Neural cell (in vitro differentiated cells): Measurements from ENCODE around the gene LDB3. TPM values are rescaled to one million over a fixed set of nuclear protein-coding genes. Genes with fewer than 3 reads are reported as not detected.

Experiments
- H2AFZ ChIP-seq: fragments of 200-600, 300-800 bp; sonication (generic), shearing (Covaris generic); 2 replicates; pipeline ENCODE4 v1.6.0; 2014; ENCODE audit warnings: low read depth, mild to moderate bottlenecking, antibody characterized with exemption, low read length, moderate library complexity
- H3F3A ChIP-seq: fragments of 200-600 bp; shearing (Covaris generic); 2 replicates; pipeline ENCODE4 v1.6.1; 2016; ENCODE audit warnings: mild to moderate bottlenecking, moderate library complexity, mixed read lengths, antibody characterized with exemption, low read length; ENCODE audit not compliant: insufficient read depth, poor library complexity, severe bottlenecking
- H3K27ac ChIP-seq: fragments of 200-600, 300-800 bp; sonication (generic), shearing (Covaris generic); 2 replicates; pipeline ENCODE4 v1.5.1; 2014; ENCODE audit warnings: mild to moderate bottlenecking, low read length, moderate library complexity
- H3K27me3 ChIP-seq: fragments of 300-800, 200-600 bp; sonication (generic), shearing (Covaris generic); 2 replicates; pipeline ENCODE4 v1.6.0; 2014; ENCODE audit warnings: mild to moderate bottlenecking, low read depth, low read length, moderate library complexity; ENCODE audit not compliant: insufficient read depth
- H3K36me3 ChIP-seq: fragments of 300-800, 200-600 bp; sonication (generic), shearing (Covaris generic); 2 replicates; pipeline ENCODE4 v1.5.1; 2014; ENCODE audit warnings: mild to moderate bottlenecking, antibody characterized with exemption, low read length, moderate library complexity; ENCODE audit not compliant: insufficient read depth
- H3K4me2 ChIP-seq: fragments of 300-800, 200-600 bp; sonication (generic), shearing (Covaris generic); 2 replicates; pipeline ENCODE4 v1.6.0; 2014; ENCODE audit warnings: mild to moderate bottlenecking, low read length
- H3K4me3 ChIP-seq: fragments of 300-800, 200-600 bp; sonication (generic), shearing (Covaris generic); 2 replicates; pipeline ENCODE4 v1.5.1; 2014; ENCODE audit warnings: mild to moderate bottlenecking, low read length, moderate library complexity
- H3K79me2 ChIP-seq: fragments of 200-600 bp; shearing (Covaris generic); replicated peaks from 2 replicates; pipeline ENCODE4 v1.6.0; 2014; ENCODE audit warnings: mild to moderate bottlenecking, low read length, moderate library complexity; ENCODE audit not compliant: insufficient read depth
- H3K9ac ChIP-seq: fragments of 300-800, 200-600 bp; sonication (generic), shearing (Covaris generic); 2 replicates; pipeline ENCODE4 v1.6.1; 2016; ENCODE audit warnings: mild to moderate bottlenecking, low read length, mixed read lengths
- H3K9me2 ChIP-seq: fragments of 200-600 bp; shearing (Covaris generic); 2 replicates; pipeline ENCODE4 v1.6.1; 2016; ENCODE audit warnings: mild to moderate bottlenecking, low read length, mixed read lengths; ENCODE audit not compliant: insufficient read depth
- H3K9me3 ChIP-seq: fragments of 200-600, 300-800 bp; sonication (generic), shearing (Covaris generic); 2 replicates; pipeline ENCODE4 v1.6.1; 2016; ENCODE audit warnings: mild to moderate bottlenecking, mixed run types, low read length, moderate library complexity, mixed read lengths
- H4K20me1 ChIP-seq: fragments of 200-600 bp; shearing (Covaris generic); 2 replicates; pipeline ENCODE4 v1.6.1; 2016; ENCODE audit warnings: mild to moderate bottlenecking, mixed run types; ENCODE audit not compliant: insufficient read depth
- CTCF ChIP-seq: fragments of 450-650 bp; IDR thresholded peaks from 2 replicates; pipeline ENCODE4 v1.5.1; 2014; ENCODE audit warnings: antibody characterized with exemption, mild to moderate bottlenecking, moderate library complexity; ENCODE audit not compliant: poor library complexity, severe bottlenecking
- EP300 ChIP-seq: fragments of 450-650 bp; conservative IDR thresholded peaks from 2 replicates; pipeline ENCODE4 v1.6.1; 2014; ENCODE audit warnings: antibody characterized with exemption, mild to moderate bottlenecking, moderate library complexity; ENCODE audit not compliant: poor library complexity, severe bottlenecking
- EZH2 ChIP-seq: fragments of 200-600, 300-800 bp; shearing (Covaris generic), sonication (generic); IDR thresholded peaks from 2 replicates; pipeline ENCODE4 v1.6.1; 2014; ENCODE audit warnings: antibody characterized with exemption, low read length, borderline replicate concordance, mild to moderate bottlenecking; ENCODE audit not compliant: insufficient read depth, poor library complexity, severe bottlenecking
- MXI1 ChIP-seq: fragments of 450-650 bp; conservative IDR thresholded peaks from 2 replicates; pipeline ENCODE4 v1.6.1; 2014; ENCODE audit warnings: antibody characterized with exemption, mild to moderate bottlenecking; ENCODE audit not compliant: poor library complexity, severe bottlenecking
- POLR2AphosphoS5 ChIP-seq: IDR thresholded peaks from 2 replicates; pipeline ENCODE4 v1.6.1; 2012
- RAD21 ChIP-seq: fragments of 450-650 bp; conservative IDR thresholded peaks from 2 replicates; pipeline ENCODE4 v1.6.1; 2014; ENCODE audit warnings: antibody characterized with exemption, mild to moderate bottlenecking, moderate library complexity
- REST ChIP-seq: IDR thresholded peaks from 2 replicates; pipeline ENCODE4 v1.6.1; 2012; ENCODE audit warnings: borderline replicate concordance
- SMC3 ChIP-seq: fragments of 450-650 bp; conservative IDR thresholded peaks from 2 replicates; pipeline ENCODE4 v1.6.1; 2014; ENCODE audit warnings: antibody characterized with exemption, mild to moderate bottlenecking, moderate library complexity; ENCODE audit not compliant: poor library complexity
- TAF1 ChIP-seq: IDR thresholded peaks from 2 replicates; pipeline ENCODE4 v1.6.1; 2012; ENCODE audit warnings: low read depth
- polyA plus RNA-seq: library from polyadenylated mRNA; depleted of rRNA; stranded (reverse); fragments of >200 nt; gene quantifications from 2 replicates; pipeline ENCODE4 v1.2.3, GENCODE V29; 2014

LDB3 gene
- polyA plus RNA-seq, 1 donor from 2014 or later: 0.12 TPM

- TF ChIP-seq SMC3 (no peak), POLR2AphosphoS5 (no peak), RAD21 (no peak)
These were observed 32.9 kb upstream of the LDB3 start (continued) for GRCh38 chr10:86635402-86635801.

GRCh38 chr10:86636311-86636710 is 32.0 kb upstream of the LDB3 start:
- H3K9me2 ChIP-seq: no peaks in the 10 kb centered on the region
- no peak overlapping the region for H3K27ac ChIP-seq
- H2AFZ ChIP-seq: no peak overlapping the region
- H3K4me3 ChIP-seq: no peak overlapping the region
- H3K36me3 ChIP-seq: no peaks in the 10 kb centered on the region
- no peaks in the 10 kb centered on the region for H4K20me1 ChIP-seq
- H3K79me2 ChIP-seq: no peaks in the 10 kb centered on the region
- TF ChIP-seq REST: no peak
- TF ChIP-seq EZH2: no peak
- TF ChIP-seq RAD21: no peak
- TF ChIP-seq CTCF: no peak
- TF ChIP-seq MXI1: no peak
- TF ChIP-seq POLR2AphosphoS5: no peak
- no peak for TF ChIP-seq TAF1
- no peak for TF ChIP-seq EP300
- no peak for TF ChIP-seq SMC3
- H3K9me3 ChIP-seq: no peaks in the 10 kb centered on the region
- no peaks in the 10 kb centered on the region for H3F3A ChIP-seq
- H3K4me2 ChIP-seq: no peak overlapping the region
- H3K27me3 ChIP-seq: peaks cover 12% of the 10 kb centered on the region
- no peak overlapping the region for H3K9ac ChIP-seq

GRCh38 chr10:86642021-86642420 is 26.3 kb upstream of the LDB3 start:
- H3K9me3 ChIP-seq: no peaks in the 10 kb centered on the region
- TF ChIP-seq MXI1 (no peak), POLR2AphosphoS5 (no peak), CTCF (no peak), EP300 (no peak)
- no peaks in the 10 kb centered on the region for H3K27me3 ChIP-seq
- no peak overlapping the region for H2AFZ ChIP-seq
- no peak overlapping the region for H3K27ac ChIP-seq
- H3K9me2 ChIP-seq: no peaks in the 10 kb centered on the region
- H3K79me2 ChIP-seq: no peaks in the 10 kb centered on the region
- H3K36me3 ChIP-seq: no peaks in the 10 kb centered on the region
- H4K20me1 ChIP-seq: no peaks in the 10 kb centered on the region
- H3K4me2 ChIP-seq: no peak overlapping the region
- H3F3A ChIP-seq: no peaks in the 10 kb centered on the region
- H3K9ac ChIP-seq: no peak overlapping the region
- H3K4me3 ChIP-seq: no peak overlapping the region
